ENCODE data around the gene PHF12. TPM values are rescaled to one million over a fixed set of nuclear protein-coding genes. Genes with fewer than 3 reads are reported as not detected.

Gene PHF12
- total and polyA plus RNA-seq, 10 donors, result 16.2 to 118 (median 76.1) TPM

DNA sequence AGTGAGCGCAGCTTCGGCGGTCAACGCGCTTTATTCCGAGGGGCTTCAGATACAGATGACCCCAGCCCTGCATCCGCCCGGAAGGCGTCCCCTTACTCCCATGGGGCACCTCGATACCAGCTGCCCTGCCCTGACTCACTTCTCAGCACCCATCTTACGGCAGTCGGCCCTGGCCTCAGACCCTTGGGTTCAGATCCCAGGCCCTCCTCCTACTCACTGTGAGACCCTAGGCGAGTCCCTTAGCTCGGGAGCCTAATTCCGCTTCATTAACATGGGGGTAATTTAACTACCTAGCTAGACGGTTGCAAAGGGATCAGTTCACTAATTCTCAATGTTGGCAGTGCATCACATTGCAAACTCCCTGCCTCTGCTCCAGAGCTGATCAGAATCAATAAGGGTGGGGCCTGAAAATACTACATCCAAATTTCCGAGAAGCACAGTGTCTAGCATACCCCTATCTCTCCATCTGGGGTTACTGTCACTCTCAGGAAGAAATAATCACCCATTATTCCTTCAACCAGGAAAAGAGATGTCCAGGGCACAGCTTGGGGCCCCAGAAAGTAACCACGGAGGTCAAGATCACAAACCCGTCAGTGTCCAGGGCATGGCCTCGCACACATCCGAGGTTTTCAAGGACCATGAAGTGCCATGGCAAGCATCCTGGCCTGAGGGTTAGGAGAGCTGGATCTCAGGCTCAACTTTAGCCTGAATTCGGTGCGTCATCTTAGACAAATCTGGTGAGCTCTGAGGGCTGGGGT, 53.4 kb downstream of the PHF12 start:
- peaks cover 57 to 89% (median 78%) of the 10 kb centered on the region in 6 donors for H3K4me1 ChIP-seq
- WGBS, 5 donors, result 18 to 36% (median 23%) methylated on average over 14 to 23 of the region's 23 CpGs
- peak overlapping the region; percentile 95 to 99 (median 98) for H3K27ac ChIP-seq
- H3K36me3 ChIP-seq, result peaks cover 0 to 7% (median 0%) of the 10 kb centered on the region in 6 donors
- no peaks in the 10 kb centered on the region for H3K9me3 ChIP-seq
- H3K27me3 ChIP-seq (replicated peaks in 1 of 7), result no peaks in the 10 kb centered on the region
- peak overlapping the region; percentile 81 to 97 (median 90) for H3K4me3 ChIP-seq
- TF ChIP-seq, protein P1, sequence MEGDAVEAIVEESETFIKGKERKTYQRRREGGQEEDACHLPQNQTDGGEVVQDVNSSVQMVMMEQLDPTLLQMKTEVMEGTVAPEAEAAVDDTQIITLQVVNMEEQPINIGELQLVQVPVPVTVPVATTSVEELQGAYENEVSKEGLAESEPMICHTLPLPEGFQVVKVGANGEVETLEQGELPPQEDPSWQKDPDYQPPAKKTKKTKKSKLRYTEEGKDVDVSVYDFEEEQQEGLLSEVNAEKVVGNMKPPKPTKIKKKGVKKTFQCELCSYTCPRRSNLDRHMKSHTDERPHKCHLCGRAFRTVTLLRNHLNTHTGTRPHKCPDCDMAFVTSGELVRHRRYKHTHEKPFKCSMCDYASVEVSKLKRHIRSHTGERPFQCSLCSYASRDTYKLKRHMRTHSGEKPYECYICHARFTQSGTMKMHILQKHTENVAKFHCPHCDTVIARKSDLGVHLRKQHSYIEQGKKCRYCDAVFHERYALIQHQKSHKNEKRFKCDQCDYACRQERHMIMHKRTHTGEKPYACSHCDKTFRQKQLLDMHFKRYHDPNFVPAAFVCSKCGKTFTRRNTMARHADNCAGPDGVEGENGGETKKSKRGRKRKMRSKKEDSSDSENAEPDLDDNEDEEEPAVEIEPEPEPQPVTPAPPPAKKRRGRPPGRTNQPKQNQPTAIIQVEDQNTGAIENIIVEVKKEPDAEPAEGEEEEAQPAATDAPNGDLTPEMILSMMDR (IDR thresholded peaks at IDR 0.05 in 8 of 11, conservative IDR thresholded peaks at IDR 0.05 in 3 of 11), result no peak
- TF ChIP-seq POLR2A (IDR thresholded peaks at IDR 0.05), result no peak
- no peak for TF ChIP-seq POLR2AphosphoS5 (IDR thresholded peaks at IDR 0.05)
- DNase-seq, result no peak
- intact Hi-C loops (cut with DNase I; ENCODE audit: low total_unique reads), result no loop called here

DNA sequence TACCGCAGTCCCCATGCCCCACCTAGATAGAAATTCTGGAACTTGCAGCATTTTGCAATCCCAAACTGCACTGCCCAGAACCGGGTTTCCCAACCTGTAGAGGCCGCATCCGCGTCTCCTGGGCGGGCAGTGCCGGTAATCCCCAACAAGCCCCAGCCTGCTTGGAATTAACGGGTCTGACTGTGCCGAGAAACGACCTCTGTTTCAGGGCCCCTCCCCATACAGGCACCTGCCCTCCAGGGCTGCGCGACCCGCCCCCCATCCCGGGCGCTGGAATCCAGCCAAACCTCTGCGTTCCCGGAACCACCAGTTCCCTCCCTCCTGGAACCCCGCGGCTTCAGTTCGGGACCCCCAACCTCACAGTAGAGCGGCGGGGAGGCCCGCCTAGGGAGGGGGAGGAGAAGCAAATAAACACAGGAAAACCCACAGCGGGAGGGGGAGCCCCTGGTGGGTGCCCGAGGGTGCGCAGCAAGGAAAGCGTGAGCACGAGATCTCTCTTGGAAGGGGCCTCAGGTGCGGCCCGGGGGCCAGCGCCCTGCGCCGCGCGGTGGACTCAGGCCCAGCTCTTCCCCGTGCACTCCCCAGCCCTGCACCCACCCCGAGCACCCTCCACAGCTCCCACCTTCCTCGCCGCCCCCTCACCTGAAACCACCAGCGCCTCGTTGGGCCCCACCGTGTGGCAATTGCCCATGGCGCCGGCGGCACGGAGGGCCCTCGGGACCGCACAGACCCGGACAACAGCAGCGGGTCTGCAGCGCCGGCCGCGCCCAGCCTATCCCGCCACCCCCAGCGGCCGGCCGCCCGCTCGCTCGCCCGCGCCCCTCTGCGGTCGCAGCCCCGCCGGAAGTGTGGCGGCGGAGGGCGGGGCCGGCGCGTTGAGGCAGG, 54.2 kb downstream of the PHF12 start, which contains the start of gene FLOT2:
FLOT2 (minus strand) TSS at position 850 of the 885 bp plus-strand sequence; CDS start at position 691, 159 bp downstream.
- peaks cover 0 to 7% (median 0%) of the 10 kb centered on the region in 6 donors for H3K36me3 ChIP-seq
- intact Hi-C loops (cut with DNase I; ENCODE audit: low total_unique reads), result no loop called here
- H3K4me1 ChIP-seq, result peaks cover 66 to 94% (median 85%) of the 10 kb centered on the region in 6 donors
- DNase-seq, result peak; percentile 93
- no peaks in the 10 kb centered on the region for H3K9me3 ChIP-seq
- H3K27me3 ChIP-seq (replicated peaks in 1 of 7), result no peaks in the 10 kb centered on the region
- peak within 1 kb of the TSS; percentile 81 to 97 (median 90) for H3K4me3 ChIP-seq
- TF ChIP-seq, protein P1 (IDR thresholded peaks at IDR 0.05 in 8 of 11, conservative IDR thresholded peaks at IDR 0.05 in 3 of 11), result peak in 8 of 11 experiments; percentile 7 to 55 (median 42)
- TF ChIP-seq POLR2A (IDR thresholded peaks at IDR 0.05) (peak in 2 of 3 donors; percentile 10 to 43), POLR2AphosphoS5 (IDR thresholded peaks at IDR 0.05) (peak; percentile 63 to 90 (median 80))
- 0 to 1% (median 1%) methylated on average over 32 to 73 of the region's 73 CpGs for WGBS, 5 donors
- peak within 1 kb of the TSS; percentile 95 to 99 (median 98) for H3K27ac ChIP-seq

DNA sequence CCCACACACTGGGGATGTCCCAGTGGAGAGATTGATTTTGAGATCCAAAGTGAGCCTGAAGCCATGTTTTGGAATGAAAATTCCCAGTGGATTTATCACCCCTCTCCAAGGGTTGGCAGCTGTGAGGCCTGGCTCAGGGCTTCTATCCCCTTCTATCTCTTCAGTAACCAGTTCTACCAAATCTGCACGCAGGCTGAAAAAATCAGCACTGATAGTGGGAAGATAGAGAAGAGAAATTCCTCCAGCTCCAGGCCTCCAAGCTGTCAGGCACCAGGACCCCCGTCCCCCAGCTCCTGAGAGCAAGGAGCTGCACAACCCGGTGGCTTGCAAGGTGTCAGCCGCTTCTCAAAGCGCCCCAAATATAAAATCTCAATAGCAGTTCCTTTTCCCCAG, 54.8 kb downstream of the PHF12 start:
- H3K9me3 ChIP-seq, result no peaks in the 10 kb centered on the region
- intact Hi-C loops (cut with DNase I; ENCODE audit: low total_unique reads), result no loop called here
- WGBS, 5 donors, result 2 to 6% (median 2%) methylated on average over 5 of the region's 5 CpGs
- H3K4me3 ChIP-seq, result peak overlapping the region; percentile 81 to 97 (median 90)
- H3K4me1 ChIP-seq, result peaks cover 66 to 94% (median 85%) of the 10 kb centered on the region in 6 donors
- DNase-seq, result no peak
- peaks cover 0 to 12% (median 0%) of the 10 kb centered on the region in 6 donors for H3K36me3 ChIP-seq
- TF ChIP-seq, protein P1 (IDR thresholded peaks at IDR 0.05 in 8 of 11, conservative IDR thresholded peaks at IDR 0.05 in 3 of 11), result no peak
- TF ChIP-seq POLR2A (IDR thresholded peaks at IDR 0.05) (no peak), POLR2AphosphoS5 (IDR thresholded peaks at IDR 0.05) (no peak)
- no peaks in the 10 kb centered on the region for H3K27me3 ChIP-seq (replicated peaks in 1 of 7)
- H3K27ac ChIP-seq, result peak overlapping the region; percentile 95 to 99 (median 98)
